Measurements from ENCODE around the gene OR9A2.
A peak's percentile ranks its signal among the peaks of the same experiment; 100 is the strongest.

Gene OR9A2

GRCh38 chr7:143013473-143013872 is 13.5 kb downstream of the OR9A2 start:
- peak; percentile 58 for DNase-seq (ENCODE audit: low read depth)
- H3K4me3 ChIP-seq (replicated peaks; ENCODE audit: low read depth, low read length): no peak overlapping the region
- TF ChIP-seq, protein P1, sequence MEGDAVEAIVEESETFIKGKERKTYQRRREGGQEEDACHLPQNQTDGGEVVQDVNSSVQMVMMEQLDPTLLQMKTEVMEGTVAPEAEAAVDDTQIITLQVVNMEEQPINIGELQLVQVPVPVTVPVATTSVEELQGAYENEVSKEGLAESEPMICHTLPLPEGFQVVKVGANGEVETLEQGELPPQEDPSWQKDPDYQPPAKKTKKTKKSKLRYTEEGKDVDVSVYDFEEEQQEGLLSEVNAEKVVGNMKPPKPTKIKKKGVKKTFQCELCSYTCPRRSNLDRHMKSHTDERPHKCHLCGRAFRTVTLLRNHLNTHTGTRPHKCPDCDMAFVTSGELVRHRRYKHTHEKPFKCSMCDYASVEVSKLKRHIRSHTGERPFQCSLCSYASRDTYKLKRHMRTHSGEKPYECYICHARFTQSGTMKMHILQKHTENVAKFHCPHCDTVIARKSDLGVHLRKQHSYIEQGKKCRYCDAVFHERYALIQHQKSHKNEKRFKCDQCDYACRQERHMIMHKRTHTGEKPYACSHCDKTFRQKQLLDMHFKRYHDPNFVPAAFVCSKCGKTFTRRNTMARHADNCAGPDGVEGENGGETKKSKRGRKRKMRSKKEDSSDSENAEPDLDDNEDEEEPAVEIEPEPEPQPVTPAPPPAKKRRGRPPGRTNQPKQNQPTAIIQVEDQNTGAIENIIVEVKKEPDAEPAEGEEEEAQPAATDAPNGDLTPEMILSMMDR (IDR thresholded peaks at IDR 0.05; ENCODE audit: low read length, missing control alignments): no peak

DNA sequence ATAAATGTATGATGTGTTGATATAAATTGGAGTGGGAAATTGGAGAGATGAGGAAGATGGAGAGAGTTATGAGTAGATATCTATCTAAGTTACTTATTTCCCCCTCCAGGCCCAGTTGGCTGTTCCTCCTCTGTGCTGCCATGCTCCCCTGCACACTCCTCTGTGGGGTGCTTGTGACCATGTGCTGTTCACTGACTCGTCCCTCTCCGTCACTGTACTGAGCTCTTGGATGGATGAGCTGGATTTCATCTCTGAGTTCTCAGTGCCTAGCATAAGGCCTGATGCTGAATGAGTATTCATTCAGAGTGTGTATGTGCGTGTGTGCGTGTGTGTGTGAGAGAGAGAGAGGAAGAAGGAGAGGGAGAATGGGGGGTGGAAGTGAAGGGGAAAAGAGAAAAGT is 14.5 kb downstream of the OR9A2 start:
- DNase-seq (ENCODE audit: low read depth): no peak
- no peak overlapping the region for H3K4me3 ChIP-seq (replicated peaks; ENCODE audit: low read depth, low read length)
- TF ChIP-seq, protein P1 (IDR thresholded peaks at IDR 0.05; ENCODE audit: low read length, missing control alignments): no peak

- H3K4me3 ChIP-seq (replicated peaks; ENCODE audit: low read depth, low read length): no peak overlapping the region
- TF ChIP-seq, protein P1 (IDR thresholded peaks at IDR 0.05; ENCODE audit: low read length, missing control alignments): no peak
- DNase-seq (ENCODE audit: low read depth): no peak
Measured at GRCh38 chr7:143012001-143012400, 14.9 kb downstream of the OR9A2 start.

- no peak overlapping the region for H3K4me3 ChIP-seq (replicated peaks; ENCODE audit: low read depth, low read length)
- TF ChIP-seq, protein P1 (IDR thresholded peaks at IDR 0.05; ENCODE audit: low read length, missing control alignments): peak; percentile 95
- DNase-seq (ENCODE audit: low read depth): peak; percentile 78
Measured at GRCh38 chr7:143008007-143008901, 18.7 kb downstream of the OR9A2 start.

DNA sequence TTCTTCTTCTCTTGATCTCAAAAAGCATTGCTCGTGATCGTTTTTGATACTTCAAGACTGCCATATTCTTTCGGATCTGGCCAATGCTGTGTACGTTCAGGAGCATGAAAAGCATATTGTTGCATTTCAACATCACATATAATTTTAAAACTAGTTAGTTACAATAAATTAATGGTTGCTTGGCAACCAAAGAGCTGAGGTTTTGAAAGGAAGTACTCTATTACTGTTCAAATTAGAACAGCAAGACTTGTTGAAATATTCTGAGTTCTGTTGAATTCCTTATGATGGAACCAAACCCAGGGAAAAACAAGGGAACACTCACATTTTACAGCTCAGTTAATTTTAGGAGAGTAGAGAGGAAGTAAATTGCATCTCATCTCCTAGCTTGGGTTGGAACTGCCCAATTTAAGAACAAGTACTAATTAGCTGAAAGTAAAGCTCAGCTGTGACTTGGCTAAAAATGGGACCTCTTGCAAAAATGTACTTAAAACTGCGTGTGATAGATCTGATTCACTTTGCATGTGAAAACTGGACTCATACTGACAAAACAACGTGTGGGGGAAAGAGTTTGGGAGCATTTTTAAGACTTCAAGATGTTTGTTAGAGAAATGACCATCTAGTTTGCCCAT is 21.2 kb downstream of the OR9A2 start:
- TF ChIP-seq, protein P1 (IDR thresholded peaks at IDR 0.05; ENCODE audit: low read length, missing control alignments): no peak
- no peak for DNase-seq (ENCODE audit: low read depth)
- no peak overlapping the region for H3K4me3 ChIP-seq (replicated peaks; ENCODE audit: low read depth, low read length)

- TF ChIP-seq, protein P1 (IDR thresholded peaks at IDR 0.05; ENCODE audit: low read length, missing control alignments): peak; percentile 75
- peak; percentile 72 for DNase-seq (ENCODE audit: low read depth)
- peak overlapping the region; percentile 27 for H3K4me3 ChIP-seq (replicated peaks; ENCODE audit: low read depth, low read length)
Measured at GRCh38 chr7:143003393-143004051, 23.4 kb downstream of the OR9A2 start.

Data from fibroblast of pulmonary artery (primary cell).